ENCODE results near the gene FAF1. TPM values are rescaled to one million over a fixed set of nuclear protein-coding genes. Genes with fewer than 3 reads are reported as not detected.

The FAF1 gene
- total and polyA plus RNA-seq, 2 of the 8 experiments (the other 6 are each of a cell fraction or from before 2014, with no cell fraction given) = 10.8 to 65.9 TPM

DNA sequence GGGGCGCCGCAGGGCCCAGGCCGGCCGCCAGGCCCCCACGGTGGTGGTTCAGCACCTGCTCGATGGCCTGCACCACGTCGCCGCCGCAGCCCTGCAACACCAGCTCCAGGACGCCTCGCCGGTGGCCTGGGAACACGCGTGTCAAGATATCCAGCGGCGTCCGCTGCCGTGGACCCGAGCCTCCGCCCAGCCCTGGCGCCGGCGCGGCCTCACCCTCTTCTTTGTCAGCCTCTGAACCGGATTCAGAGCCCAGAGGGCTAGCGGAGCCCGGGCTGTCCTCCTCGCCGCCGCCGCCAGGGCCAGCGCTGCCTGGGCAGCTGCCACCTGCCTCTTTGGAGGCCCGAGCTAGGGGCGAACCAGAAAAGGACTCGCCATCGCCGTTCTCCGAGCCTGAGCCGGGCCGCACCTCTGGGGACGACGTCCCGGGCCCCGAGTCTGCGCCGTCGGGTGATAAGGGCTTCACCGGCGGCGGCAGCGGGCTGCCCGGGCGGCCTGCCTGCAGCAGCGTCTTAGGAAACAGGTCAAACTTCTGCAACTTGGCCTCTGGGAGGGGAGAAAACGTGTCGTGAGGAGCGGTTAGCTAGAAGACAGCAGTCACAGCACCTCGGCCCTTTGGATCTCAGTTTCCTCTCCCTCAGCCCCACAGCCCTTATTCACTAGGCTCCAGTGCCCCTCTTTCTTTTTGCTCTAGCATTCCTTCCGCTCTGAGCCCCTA is 540.7 kb downstream of the FAF1 start:
- Histone ChIP-seq H3K56ac (replicated peaks; ENCODE audit: insufficient read length, low read depth, low read length) (no peak overlapping the region), H2BK15ac (ENCODE audit: low read length) (no peak overlapping the region; the same call in 1 of the 2 replicates), H3K4ac (replicated peaks; ENCODE audit: insufficient read length, low read depth, low read length) (no peak overlapping the region), H3K4me3 (ENCODE audit: extremely low read depth in 1 of 4, insufficient read depth in 2 of 4, low read depth in 3 of 4, low read length in 4 of 4) (no peak overlapping the region), H3K27me3 (replicated peaks in 1 of 4; ENCODE audit: control insufficient read depth in 3 of 4, extremely low read depth in 1 of 4, insufficient read depth in 3 of 4, low read length in 3 of 4) (peaks cover 98 to 100% (median 100%) of the 10 kb centered on the region in 4 experiments), H4K8ac (ENCODE audit: extremely low read depth, insufficient read depth, low read length) (peak overlapping the region; percentile 38; the same call in 1 of the 2 replicates), H4K5ac (ENCODE audit: insufficient read length, low read depth, low read length) (no peak overlapping the region), H4K20me1 (replicated peaks in 1 of 2; ENCODE audit: control insufficient read depth in 1 of 2, insufficient read depth in 2 of 2, low read length in 2 of 2) (peaks cover 11 to 32% of the 10 kb centered on the region in 2 experiments), H3K4me2 (ENCODE audit: insufficient read depth in 1 of 2, low read depth in 2 of 2, low read length in 2 of 2) (peak overlapping the region; percentile 42 to 61), H3K23me2 (ENCODE audit: low read depth, low read length) (peaks cover 15% of the 10 kb centered on the region), H2BK5ac (ENCODE audit: low read depth, low read length) (no peak overlapping the region), H3K79me1 (ENCODE audit: low read depth, low read length) (no peaks in the 10 kb centered on the region), H2BK20ac (ENCODE audit: low read length) (no peak overlapping the region), H3K79me2 (ENCODE audit: control insufficient read depth in 1 of 2, insufficient read depth in 2 of 2, low read length in 2 of 2) (no peaks in the 10 kb centered on the region), H3K14ac (ENCODE audit: insufficient read length) (no peak overlapping the region), H3K23ac (ENCODE audit: insufficient read length) (no peak overlapping the region), H2AK5ac (ENCODE audit: low read depth, low read length) (no peak overlapping the region), H3K9me3 (ENCODE audit: insufficient read depth in 2 of 2, low read depth in 1 of 2, low read length in 1 of 2) (no peaks in the 10 kb centered on the region; a peak in 1 of 4 replicates), H3K9ac (replicated peaks in 1 of 4; ENCODE audit: extremely low read depth in 1 of 4, low read depth in 3 of 4, low read length in 3 of 4) (no peak overlapping the region), H2AFZ (ENCODE audit: low read length) (no peak overlapping the region), H3K27ac (ENCODE audit: low read depth, low read length) (no peak overlapping the region), H3K18ac (ENCODE audit: extremely low read depth, low read length) (no peak overlapping the region), H3K36me3 (ENCODE audit: control insufficient read depth in 2 of 4, insufficient read depth in 4 of 4, low read length in 3 of 4) (peaks cover 0 to 13% (median 0%) of the 10 kb centered on the region in 4 experiments; a peak in 1 of 8 replicates), H3K4me1 (replicated peaks in 1 of 4; ENCODE audit: control insufficient read depth in 3 of 4, insufficient read depth in 4 of 4, low read length in 3 of 4) (peaks cover 4 to 33% (median 24%) of the 10 kb centered on the region in 4 experiments; a peak in 6 of 7 replicates), H4K91ac (replicated peaks; ENCODE audit: insufficient read length, low read length) (no peak overlapping the region), H2BK12ac (ENCODE audit: low read depth, low read length) (peak overlapping the region; percentile 52; the same call in 1 of the 2 replicates), H2BK120ac (replicated peaks; ENCODE audit: low read depth, low read length) (no peak overlapping the region)
- no peak for DNase-seq (ENCODE audit: low read depth in 1 of 2, low spot score in 2 of 2)
- POLR2A ChIA-PET (ENCODE audit: partially characterized antibody) = no interaction called here
- CTCF ChIA-PET (ENCODE audit: partially characterized antibody) = interaction anchor here (0.9 kb wide), 1 partner anchor 49 kb away, joined by 4 read pairs; no protein-coding TSS in a partner anchor
- FAIRE-seq = no peak
- 6% methylated on average over 52 of the region's 60 CpGs; no CpG with 5 or more reads in 1 of the 2 experiments for WGBS, 2 experiments (ENCODE audit: extremely low coverage in 1 of 2, insufficient coverage in 1 of 2, insufficient read length in 1 of 2, insufficient replicate concordance in 2 of 2, low coverage in 1 of 2, low lambda C conversion rate in 2 of 2, missing lambda C conversion rate in 1 of 2)
- TF ChIP-seq RAD21 (IDR thresholded peaks at IDR 0.05 in 1 of 2, conservative IDR thresholded peaks at IDR 0.05 in 1 of 2; ENCODE audit: low read depth in 2 of 2, low read length in 2 of 2) = peak in 1 of 2 experiments; percentile 7; a peak in 1 of 4 replicates
- TF ChIP-seq RNF2 (IDR thresholded peaks at IDR 0.05; ENCODE audit: borderline replicate concordance, low read depth, low read length, missing control alignments, poor library complexity, severe bottlenecking) = no peak
- peak; percentile 76 for TF ChIP-seq EZH2 (IDR thresholded peaks at IDR 0.05; ENCODE audit: low read depth, low read length, severe bottlenecking)
- TF ChIP-seq SUZ12 (IDR thresholded peaks at IDR 0.05; ENCODE audit: low read length) = peak; percentile 33; the same call in 1 of the 2 replicates
- 0 out of 2 replicates have a peak, but pooled peaks have one; percentile 29 for TF ChIP-seq GABPA (IDR thresholded peaks at IDR 0.05; ENCODE audit: borderline replicate concordance, insufficient read depth, low read length)
- peak; percentile 64; the same call in 1 of the 2 replicates for TF ChIP-seq CBX8 (IDR thresholded peaks at IDR 0.05; ENCODE audit: borderline replicate concordance, low read depth, low read length)
- TF ChIP-seq, protein P1, sequence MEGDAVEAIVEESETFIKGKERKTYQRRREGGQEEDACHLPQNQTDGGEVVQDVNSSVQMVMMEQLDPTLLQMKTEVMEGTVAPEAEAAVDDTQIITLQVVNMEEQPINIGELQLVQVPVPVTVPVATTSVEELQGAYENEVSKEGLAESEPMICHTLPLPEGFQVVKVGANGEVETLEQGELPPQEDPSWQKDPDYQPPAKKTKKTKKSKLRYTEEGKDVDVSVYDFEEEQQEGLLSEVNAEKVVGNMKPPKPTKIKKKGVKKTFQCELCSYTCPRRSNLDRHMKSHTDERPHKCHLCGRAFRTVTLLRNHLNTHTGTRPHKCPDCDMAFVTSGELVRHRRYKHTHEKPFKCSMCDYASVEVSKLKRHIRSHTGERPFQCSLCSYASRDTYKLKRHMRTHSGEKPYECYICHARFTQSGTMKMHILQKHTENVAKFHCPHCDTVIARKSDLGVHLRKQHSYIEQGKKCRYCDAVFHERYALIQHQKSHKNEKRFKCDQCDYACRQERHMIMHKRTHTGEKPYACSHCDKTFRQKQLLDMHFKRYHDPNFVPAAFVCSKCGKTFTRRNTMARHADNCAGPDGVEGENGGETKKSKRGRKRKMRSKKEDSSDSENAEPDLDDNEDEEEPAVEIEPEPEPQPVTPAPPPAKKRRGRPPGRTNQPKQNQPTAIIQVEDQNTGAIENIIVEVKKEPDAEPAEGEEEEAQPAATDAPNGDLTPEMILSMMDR (IDR thresholded peaks at IDR 0.05; ENCODE audit: control extremely low read depth in 1 of 3, insufficient read depth in 1 of 3, low read depth in 1 of 3, low read length in 3 of 3) = peak in 1 of 3 experiments; percentile 23; a peak in 1 of 4 replicates

Data from H1 (cell line).